GM12892 (cell line): ENCODE data around the gene CYB561A3.

Experiments used
- POLR2A ChIP-seq: IDR thresholded peaks from 2 replicates; pipeline ENCODE4 v1.6.1; 2011; ENCODE audit warnings: low read depth, low read length, control low read depth
- POLR2AphosphoS5 ChIP-seq: IDR thresholded peaks from 2 replicates; pipeline ENCODE4 v1.6.1; 2011; ENCODE audit warnings: low read depth, low read length, control low read depth
- TAF1 ChIP-seq: IDR thresholded peaks from 2 replicates; pipeline ENCODE4 v1.6.1; 2011; ENCODE audit warnings: low read depth, mild to moderate bottlenecking, control low read depth, low read length, borderline replicate concordance

GRCh38 chr11:61309141-61309540 is 52.5 kb downstream of the CYB561A3 start:
- TF ChIP-seq POLR2A (no peak), TAF1 (no peak), POLR2AphosphoS5 (no peak)
